ENCODE results near the gene RPL9. TPM values are rescaled to one million over a fixed set of nuclear protein-coding genes. Genes with fewer than 3 reads are reported as not detected.

The RPL9 gene
- total and polyA plus RNA-seq, 2 of the 13 experiments (the other 11 are each of a cell fraction or from before 2014, with no cell fraction given): 993 to 2,148 TPM

DNA sequence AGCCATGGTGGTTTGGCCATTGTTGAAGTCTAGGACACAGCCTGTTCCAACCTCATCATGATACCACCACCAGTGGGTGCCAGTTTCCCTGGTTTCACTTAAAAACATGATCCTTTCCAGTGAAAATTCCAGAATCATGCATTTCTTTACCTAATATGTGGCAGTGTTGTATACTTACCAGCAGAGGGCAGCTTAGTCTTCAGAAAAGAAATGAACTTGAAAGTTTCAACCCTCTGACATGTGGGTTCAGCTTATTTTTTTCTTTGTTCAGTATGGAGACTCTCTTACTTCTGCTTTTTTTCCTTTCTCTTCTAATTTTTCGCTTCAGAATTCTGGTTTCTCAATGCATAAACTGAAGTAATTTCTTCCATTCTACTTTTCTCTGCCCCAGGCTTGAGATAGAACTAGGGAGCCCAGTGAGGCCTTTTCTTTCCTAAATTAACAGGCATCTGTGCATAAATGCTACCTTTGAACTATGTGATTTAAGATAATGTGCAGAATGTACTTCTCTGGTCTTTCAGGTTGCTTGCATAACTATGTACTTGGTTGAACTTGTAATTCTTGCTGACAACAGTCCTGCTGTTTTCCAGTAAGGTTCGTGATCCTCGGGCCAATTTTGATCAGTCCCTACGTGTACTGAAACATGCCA, 10.8 kb upstream of the RPL9 start (continued):
- no peak for TF ChIP-seq ZNF660 (CRISPR knock-in tag; IDR thresholded peaks at IDR 0.05; ENCODE audit: borderline replicate concordance, low read depth)
- no peak for TF ChIP-seq GRHL1 (CRISPR knock-in tag; conservative IDR thresholded peaks at IDR 0.05)
- TF ChIP-seq RCOR2 (CRISPR knock-in tag; IDR thresholded peaks at IDR 0.05): no peak; the same call in 1 of the 2 replicates
- no peak; the same call in 1 of the 2 replicates for TF ChIP-seq SALL1 (CRISPR knock-in tag; IDR thresholded peaks at IDR 0.05)
- TF ChIP-seq ZNF282 (IDR thresholded peaks at IDR 0.05; ENCODE audit: partially characterized antibody): no peak
- TF ChIP-seq CENPBD1 (CRISPR knock-in tag; IDR thresholded peaks at IDR 0.05; ENCODE audit: borderline replicate concordance, low read depth): no peak
- no peak for TF ChIP-seq HNRNPK (IDR thresholded peaks at IDR 0.05; ENCODE audit: low read depth, low read length, poor library complexity, severe bottlenecking)
- no peak for TF ChIP-seq TCF7L2 (IDR thresholded peaks at IDR 0.05; ENCODE audit: low read depth, low read length)
- no peak for TF ChIP-seq ZNF720 (CRISPR knock-in tag; IDR thresholded peaks at IDR 0.05)
- TF ChIP-seq TEAD3 (CRISPR knock-in tag; optimal IDR thresholded peaks at IDR 0.05; ENCODE audit: borderline replicate concordance): peak; percentile 46
- no peak for TF ChIP-seq RFXAP (CRISPR knock-in tag; IDR thresholded peaks at IDR 0.05; ENCODE audit: borderline replicate concordance)
- no peak; the same call in 1 of the 2 replicates for TF ChIP-seq NR2C2 (CRISPR knock-in tag; IDR thresholded peaks at IDR 0.05; ENCODE audit: borderline replicate concordance)
- no peak for TF ChIP-seq ZNF430 (CRISPR knock-in tag; IDR thresholded peaks at IDR 0.05)
- TF ChIP-seq ZNF670 (CRISPR knock-in tag; IDR thresholded peaks at IDR 0.05; ENCODE audit: borderline replicate concordance): no peak
- TF ChIP-seq ZNF749 (CRISPR knock-in tag; IDR thresholded peaks at IDR 0.05; ENCODE audit: borderline replicate concordance): no peak
- TF ChIP-seq HNRNPUL1 (IDR thresholded peaks at IDR 0.05; ENCODE audit: low read depth, low read length): no peak
- TF ChIP-seq, protein P1, sequence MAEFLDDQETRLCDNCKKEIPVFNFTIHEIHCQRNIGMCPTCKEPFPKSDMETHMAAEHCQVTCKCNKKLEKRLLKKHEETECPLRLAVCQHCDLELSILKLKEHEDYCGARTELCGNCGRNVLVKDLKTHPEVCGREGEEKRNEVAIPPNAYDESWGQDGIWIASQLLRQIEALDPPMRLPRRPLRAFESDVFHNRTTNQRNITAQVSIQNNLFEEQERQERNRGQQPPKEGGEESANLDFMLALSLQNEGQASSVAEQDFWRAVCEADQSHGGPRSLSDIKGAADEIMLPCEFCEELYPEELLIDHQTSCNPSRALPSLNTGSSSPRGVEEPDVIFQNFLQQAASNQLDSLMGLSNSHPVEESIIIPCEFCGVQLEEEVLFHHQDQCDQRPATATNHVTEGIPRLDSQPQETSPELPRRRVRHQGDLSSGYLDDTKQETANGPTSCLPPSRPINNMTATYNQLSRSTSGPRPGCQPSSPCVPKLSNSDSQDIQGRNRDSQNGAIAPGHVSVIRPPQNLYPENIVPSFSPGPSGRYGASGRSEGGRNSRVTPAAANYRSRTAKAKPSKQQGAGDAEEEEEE (CRISPR knock-in tag; IDR thresholded peaks at IDR 0.05; ENCODE audit: borderline replicate concordance): no peak
- TF ChIP-seq AGO1 (IDR thresholded peaks at IDR 0.05; ENCODE audit: low read depth, low read length, poor library complexity, severe bottlenecking): no peak
- TF ChIP-seq AGO2 (optimal IDR thresholded peaks at IDR 0.05; ENCODE audit: low read depth, low read length): no peak
- TF ChIP-seq ZBTB2 (CRISPR knock-in tag; IDR thresholded peaks at IDR 0.05; ENCODE audit: low read depth): no peak
- TF ChIP-seq ZFYVE20 (CRISPR knock-in tag; IDR thresholded peaks at IDR 0.05; ENCODE audit: borderline replicate concordance, low read depth): no peak
- peak; percentile 48; the same call in 1 of the 2 replicates for TF ChIP-seq KLF11 (CRISPR knock-in tag; IDR thresholded peaks at IDR 0.05)
- no peak for TF ChIP-seq MAFG (CRISPR knock-in tag; IDR thresholded peaks at IDR 0.05)

Measured in HepG2 (cell line).